Neuron (in vitro differentiated cells): ENCODE data around the gene CENPT.
A peak's percentile ranks its signal among the peaks of the same experiment; 100 is the strongest.

Experiments
- H2AFZ ChIP-seq: one replicate; pipeline ENCODE4 v1.6.1; 2013; ENCODE audit warnings: low read depth, mild to moderate bottlenecking, inconsistent platforms, low read length, moderate library complexity
- H3K27me3 ChIP-seq: one replicate; pipeline ENCODE4 v1.6.1; 2013; ENCODE audit warnings: low read length; ENCODE audit not compliant: insufficient read depth
- H3K36me3 ChIP-seq: one replicate; pipeline ENCODE4 v1.6.1; 2013; ENCODE audit warnings: low read length; ENCODE audit not compliant: insufficient read depth
- H3K4me1 ChIP-seq: one replicate; pipeline ENCODE4 v1.6.1; 2013; ENCODE audit warnings: low read length; ENCODE audit not compliant: insufficient read depth
- H3K4me3 ChIP-seq: 2 replicates; pipeline ENCODE4 v1.5.1; 2013; ENCODE audit warnings: mild to moderate bottlenecking, low read length, moderate library complexity
- H3K9me3 ChIP-seq: one replicate; pipeline ENCODE4 v1.6.1; 2013; ENCODE audit warnings: low read length

The CENPT gene

DNA sequence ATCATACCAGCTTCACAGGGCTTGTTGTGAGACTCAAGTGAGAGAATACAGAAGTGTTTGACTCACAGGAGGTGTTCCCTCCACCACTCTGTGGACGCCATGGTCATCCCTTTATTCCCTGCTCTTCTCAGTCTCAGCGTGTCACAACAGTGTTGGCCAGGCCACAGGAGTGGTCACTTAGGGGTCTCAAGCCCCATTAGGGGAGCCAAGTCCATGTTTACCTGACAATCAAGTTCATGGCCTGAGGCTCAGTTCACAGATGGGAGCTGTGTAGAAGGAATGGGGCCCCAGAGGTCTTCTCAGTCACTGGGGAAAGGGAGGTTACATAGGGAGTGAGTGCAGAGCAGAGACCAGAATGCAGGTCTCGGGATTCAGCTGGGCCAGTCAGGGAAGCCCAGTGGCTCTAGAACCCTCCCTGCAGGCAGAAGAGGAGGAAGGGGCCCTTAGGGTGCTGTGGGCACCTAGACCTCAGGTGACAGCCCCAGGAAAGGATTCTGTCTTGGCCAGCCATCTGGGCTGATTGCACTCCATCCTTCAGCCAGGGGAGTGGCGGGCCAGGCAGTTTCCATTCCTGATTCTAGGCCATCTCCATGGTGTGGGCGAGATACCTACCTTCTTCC lies 9.5 kb upstream of the CENPT start:
- H2AFZ ChIP-seq = no peak overlapping the region
- no peaks in the 10 kb centered on the region for H3K9me3 ChIP-seq
- H3K27me3 ChIP-seq = no peaks in the 10 kb centered on the region
- H3K4me1 ChIP-seq = no peaks in the 10 kb centered on the region
- peaks cover 20% of the 10 kb centered on the region for H3K36me3 ChIP-seq
- no peak overlapping the region for H3K4me3 ChIP-seq

DNA sequence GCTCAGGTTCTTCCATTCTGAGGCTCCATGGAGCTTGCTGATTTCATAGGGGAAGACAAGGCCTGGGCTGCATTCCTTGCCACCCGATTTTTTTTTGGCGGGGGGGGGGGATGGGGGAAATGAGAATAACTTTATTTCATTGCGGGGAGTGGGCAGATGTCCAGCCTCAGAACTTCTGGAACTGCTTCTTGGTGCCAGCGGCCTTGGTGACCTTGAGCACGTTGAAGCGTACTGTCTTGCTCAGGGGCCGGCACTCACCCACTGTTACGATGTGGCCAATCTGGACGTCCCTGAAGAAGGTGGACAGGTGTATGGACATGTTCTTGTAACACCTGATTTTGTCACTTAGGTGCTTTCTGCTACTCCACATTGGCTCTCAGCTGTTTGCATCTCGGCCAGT lies 8.3 kb upstream of the CENPT start:
- H3K9me3 ChIP-seq = no peaks in the 10 kb centered on the region
- H3K36me3 ChIP-seq = peaks cover 12% of the 10 kb centered on the region
- no peaks in the 10 kb centered on the region for H3K27me3 ChIP-seq

DNA sequence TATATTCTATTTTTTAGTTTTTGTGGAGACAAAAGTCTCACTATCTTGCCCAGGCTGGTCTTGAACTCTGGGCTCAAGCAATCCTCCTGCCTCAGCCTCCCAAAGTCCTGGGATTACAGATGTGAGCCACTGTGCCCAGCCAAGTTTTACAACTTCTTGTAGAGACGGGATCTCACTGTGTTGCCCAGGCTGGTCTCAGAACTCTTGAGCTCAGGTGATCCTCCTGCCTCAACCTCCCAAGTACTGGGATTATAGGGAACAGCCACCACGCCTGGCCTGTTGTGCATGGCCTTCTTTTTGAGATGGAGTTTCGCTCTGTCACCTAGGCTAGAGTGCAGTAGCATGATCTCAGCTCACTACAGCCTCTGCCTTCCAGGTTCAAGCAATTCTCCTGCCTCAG lies 6.2 kb upstream of the CENPT start:
- H3K4me3 ChIP-seq = no peak overlapping the region
- H3K9me3 ChIP-seq = no peaks in the 10 kb centered on the region
- no peaks in the 10 kb centered on the region for H3K27me3 ChIP-seq
- H2AFZ ChIP-seq = no peak overlapping the region
- no peaks in the 10 kb centered on the region for H3K4me1 ChIP-seq
- peaks cover 16% of the 10 kb centered on the region for H3K36me3 ChIP-seq

More for the DNA sequence above, 8.3 kb upstream of the CENPT start:
- no peaks in the 10 kb centered on the region for H3K4me1 ChIP-seq
- H3K4me3 ChIP-seq = no peak overlapping the region
- no peak overlapping the region for H2AFZ ChIP-seq

DNA sequence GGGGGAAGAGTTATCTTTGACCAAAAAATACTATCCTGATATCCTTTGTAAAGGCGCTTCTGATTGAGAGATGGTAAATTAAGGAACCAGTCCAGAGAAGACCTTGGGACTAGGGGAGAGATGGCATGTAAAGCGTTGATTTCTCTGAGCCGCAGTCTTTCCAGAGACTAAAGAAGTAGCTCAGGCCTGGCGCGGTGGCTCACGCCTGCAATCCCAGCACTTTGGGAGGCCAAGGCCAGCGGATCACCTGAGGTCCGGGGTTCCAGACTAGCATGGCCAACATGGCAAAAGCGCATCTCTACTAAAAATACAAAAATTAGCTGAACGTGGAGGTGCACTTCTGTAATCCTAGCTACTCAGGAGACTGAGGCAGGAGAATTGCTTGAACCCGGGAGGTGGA lies 625 bp upstream of the CENPT start:
- no peaks in the 10 kb centered on the region for H3K27me3 ChIP-seq
- H3K4me3 ChIP-seq = peak overlapping the region; percentile 96
- H3K9me3 ChIP-seq = no peaks in the 10 kb centered on the region
- H2AFZ ChIP-seq = no peak overlapping the region
- peaks cover 36% of the 10 kb centered on the region for H3K4me1 ChIP-seq
- H3K36me3 ChIP-seq = peaks cover 12% of the 10 kb centered on the region

DNA sequence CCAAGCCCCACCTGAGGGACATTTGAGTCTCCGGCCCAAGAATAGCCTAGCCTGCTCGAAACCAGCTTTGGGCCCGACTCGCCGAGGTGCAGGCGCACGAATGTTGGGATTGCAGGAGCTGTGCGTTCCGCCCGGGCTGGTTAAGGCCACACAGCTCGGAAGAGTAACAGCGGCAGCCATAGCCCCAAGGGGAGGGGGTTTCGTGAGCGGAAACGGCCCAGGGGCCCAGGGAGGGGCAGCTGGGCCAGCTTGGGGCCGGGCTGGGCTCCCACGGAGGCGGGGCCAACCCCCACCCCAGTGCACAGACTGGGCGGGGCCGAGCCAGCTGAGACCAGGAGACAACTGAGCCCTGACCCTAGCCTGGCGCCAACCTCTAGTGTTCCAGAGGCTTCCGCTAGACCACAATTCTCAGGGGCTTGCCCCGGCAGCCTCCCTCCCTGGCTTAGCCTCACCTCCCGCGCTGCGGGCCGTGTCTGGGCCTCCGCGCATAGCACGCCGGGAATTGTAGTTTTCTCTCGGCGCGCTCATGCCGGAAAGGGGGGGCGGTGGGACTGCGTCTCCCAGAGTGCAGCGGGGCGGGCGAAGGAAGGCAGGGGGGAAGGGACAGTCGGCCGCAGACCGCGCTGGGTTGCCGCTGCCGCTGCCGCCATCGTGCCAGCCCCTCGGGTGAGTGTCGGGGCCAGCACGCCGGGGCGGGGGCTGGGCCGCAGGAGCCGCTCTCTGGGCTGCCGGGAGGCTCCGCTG lies 1.0 kb downstream of the CENPT start, which contains the start of gene NUTF2:
TSS of gene NUTF2 (plus strand) at position 614 of the 744 bp plus-strand sequence. CDS start 18,198 bp downstream, outside the sequence.
- peak within 1 kb of the TSS; percentile 51 for H2AFZ ChIP-seq
- H3K27me3 ChIP-seq = no peaks in the 10 kb centered on the region
- H3K36me3 ChIP-seq = peaks cover 9% of the 10 kb centered on the region
- H3K4me1 ChIP-seq = peaks cover 37% of the 10 kb centered on the region
- H3K4me3 ChIP-seq = peak within 1 kb of the TSS; percentile 96
- H3K9me3 ChIP-seq = no peaks in the 10 kb centered on the region

DNA sequence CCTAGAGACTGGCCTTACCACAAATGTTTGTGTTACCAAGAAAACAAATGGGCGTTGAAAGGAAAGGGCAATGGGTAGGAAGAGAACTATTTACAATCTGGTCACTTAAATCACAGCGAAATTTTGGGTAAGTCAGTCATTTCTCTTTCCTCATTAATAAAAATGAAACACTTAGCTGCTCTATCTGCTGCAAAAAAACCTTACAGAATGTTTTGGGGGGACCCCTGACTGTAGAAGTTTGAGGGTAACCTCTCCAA lies 1.5 kb downstream of the CENPT start:
- H2AFZ ChIP-seq = peak overlapping the region; percentile 13
- peak overlapping the region; percentile 96 for H3K4me3 ChIP-seq
- peaks cover 37% of the 10 kb centered on the region for H3K4me1 ChIP-seq
- H3K36me3 ChIP-seq = peaks cover 9% of the 10 kb centered on the region
- H3K27me3 ChIP-seq = no peaks in the 10 kb centered on the region
- H3K9me3 ChIP-seq = no peaks in the 10 kb centered on the region

DNA sequence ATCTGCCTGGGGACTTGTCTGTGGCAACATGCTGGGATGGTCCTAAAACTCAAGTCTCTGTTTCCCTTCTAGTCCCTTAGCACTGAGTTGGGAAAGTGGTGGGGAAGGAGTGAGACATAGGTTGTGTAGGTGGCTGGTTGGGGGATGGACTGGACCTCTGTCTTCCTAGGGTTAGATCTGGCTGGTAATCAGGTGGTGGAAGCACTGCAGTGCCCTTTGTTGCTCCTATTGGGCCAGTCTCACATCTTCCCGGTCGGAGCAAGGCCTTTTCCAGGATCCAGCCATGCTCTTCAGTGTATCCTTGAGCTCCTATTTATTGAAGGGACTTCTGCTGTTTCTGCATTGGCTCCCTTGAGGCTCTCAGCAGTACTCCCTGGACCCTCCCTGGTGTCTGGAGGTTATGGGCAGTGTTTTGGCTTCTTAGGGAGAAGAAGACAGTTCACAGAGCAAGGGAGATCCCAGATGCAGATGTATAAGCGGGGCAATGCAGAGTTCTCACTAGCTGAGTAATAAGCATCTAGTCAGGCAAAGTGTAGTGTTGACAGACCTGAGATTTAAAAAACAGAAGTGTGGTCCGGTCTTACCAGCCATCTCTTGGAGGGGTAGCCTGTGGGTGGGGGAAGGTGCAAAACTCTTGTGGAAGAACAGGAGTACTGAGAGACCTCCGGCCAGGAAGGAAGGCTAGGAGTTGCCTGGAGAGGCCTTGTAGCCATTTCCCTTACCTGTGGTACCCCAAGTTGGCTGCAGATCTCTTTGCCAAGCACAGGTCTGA lies 2.0 kb downstream of the CENPT start:
- no peaks in the 10 kb centered on the region for H3K9me3 ChIP-seq
- no peaks in the 10 kb centered on the region for H3K27me3 ChIP-seq
- H3K4me1 ChIP-seq = peaks cover 37% of the 10 kb centered on the region
- no peak overlapping the region for H2AFZ ChIP-seq
- H3K36me3 ChIP-seq = peaks cover 7% of the 10 kb centered on the region
- H3K4me3 ChIP-seq = peak overlapping the region; percentile 96

DNA sequence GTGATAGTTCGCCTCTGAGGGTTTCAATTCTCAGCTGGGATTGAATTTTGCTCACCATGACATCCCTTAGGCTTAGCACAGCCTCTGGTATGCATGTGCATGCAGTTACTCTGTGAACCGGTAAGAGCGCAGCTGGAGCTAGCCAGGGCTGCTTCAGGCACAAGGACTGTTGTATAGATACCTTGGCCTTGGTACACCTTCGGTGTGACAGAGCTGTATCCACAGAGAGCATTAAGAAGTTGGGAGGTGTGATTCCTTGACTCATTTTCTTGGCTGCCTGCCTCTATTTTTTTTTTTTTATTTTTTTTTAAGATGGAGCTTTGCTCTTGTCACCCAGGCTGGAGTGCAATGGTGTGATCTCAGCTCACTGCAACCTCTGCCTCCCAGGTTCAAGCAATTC lies 3.0 kb downstream of the CENPT start:
- Histone ChIP-seq H3K27me3 (no peaks in the 10 kb centered on the region), H3K4me1 (peaks cover 37% of the 10 kb centered on the region), H3K9me3 (no peaks in the 10 kb centered on the region), H3K4me3 (no peak overlapping the region), H2AFZ (no peak overlapping the region), H3K36me3 (peaks cover 5% of the 10 kb centered on the region)

DNA sequence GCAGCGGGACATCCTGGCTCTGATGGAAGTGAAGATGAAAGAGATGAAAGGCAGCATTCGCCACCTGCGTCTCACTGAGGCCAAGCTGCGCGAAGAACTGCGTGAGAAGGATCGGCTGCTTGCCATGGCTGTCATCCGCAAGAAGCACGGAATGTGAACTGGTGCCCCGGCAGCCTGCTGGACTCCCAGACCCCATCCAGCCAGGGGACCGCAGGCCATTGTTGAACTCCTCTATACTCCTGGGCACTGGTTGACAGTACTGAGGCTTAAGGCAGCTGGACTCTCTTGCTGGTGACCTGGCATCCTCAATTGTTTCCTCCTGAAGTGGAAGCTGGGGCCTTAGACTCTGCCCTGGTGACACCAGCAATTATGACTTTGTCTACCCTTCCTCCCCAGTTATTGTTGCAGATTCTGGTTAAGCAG lies 4.1 kb downstream of the CENPT start:
- H3K4me3 ChIP-seq = peak overlapping the region; percentile 85
- peaks cover 37% of the 10 kb centered on the region for H3K4me1 ChIP-seq
- no peak overlapping the region for H2AFZ ChIP-seq
- no peaks in the 10 kb centered on the region for H3K27me3 ChIP-seq
- no peaks in the 10 kb centered on the region for H3K36me3 ChIP-seq
- H3K9me3 ChIP-seq = no peaks in the 10 kb centered on the region

DNA sequence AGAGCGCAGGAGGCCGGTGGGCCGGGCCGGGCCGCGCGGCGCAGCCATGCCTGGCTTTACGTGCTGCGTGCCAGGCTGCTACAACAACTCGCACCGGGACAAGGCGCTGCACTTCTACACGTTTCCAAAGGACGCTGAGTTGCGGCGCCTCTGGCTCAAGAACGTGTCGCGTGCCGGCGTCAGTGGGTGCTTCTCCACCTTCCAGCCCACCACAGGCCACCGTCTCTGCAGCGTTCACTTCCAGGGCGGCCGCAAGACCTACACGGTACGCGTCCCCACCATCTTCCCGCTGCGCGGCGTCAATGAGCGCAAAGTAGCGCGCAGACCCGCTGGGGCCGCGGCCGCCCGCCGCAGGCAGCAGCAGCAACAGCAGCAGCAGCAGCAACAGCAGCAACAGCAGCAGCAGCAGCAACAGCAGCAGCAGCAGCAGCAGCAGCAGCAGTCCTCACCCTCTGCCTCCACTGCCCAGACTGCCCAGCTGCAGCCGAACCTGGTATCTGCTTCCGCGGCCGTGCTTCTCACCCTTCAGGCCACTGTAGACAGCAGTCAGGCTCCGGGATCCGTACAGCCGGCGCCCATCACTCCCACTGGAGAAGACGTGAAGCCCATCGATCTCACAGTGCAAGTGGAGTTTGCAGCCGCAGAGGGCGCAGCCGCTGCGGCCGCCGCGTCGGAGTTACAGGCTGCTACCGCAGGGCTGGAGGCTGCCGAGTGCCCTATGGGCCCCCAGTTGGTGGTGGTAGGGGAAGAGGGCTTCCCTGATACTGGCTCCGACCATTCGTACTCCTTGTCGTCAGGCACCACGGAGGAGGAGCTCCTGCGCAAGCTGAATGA lies 4.8 kb downstream of the CENPT start:
- Histone ChIP-seq H3K27me3 (no peaks in the 10 kb centered on the region), H3K4me3 (peak overlapping the region; percentile 85), H3K4me1 (peaks cover 31% of the 10 kb centered on the region), H3K36me3 (no peaks in the 10 kb centered on the region), H2AFZ (peak overlapping the region; percentile 72), H3K9me3 (no peaks in the 10 kb centered on the region)

DNA sequence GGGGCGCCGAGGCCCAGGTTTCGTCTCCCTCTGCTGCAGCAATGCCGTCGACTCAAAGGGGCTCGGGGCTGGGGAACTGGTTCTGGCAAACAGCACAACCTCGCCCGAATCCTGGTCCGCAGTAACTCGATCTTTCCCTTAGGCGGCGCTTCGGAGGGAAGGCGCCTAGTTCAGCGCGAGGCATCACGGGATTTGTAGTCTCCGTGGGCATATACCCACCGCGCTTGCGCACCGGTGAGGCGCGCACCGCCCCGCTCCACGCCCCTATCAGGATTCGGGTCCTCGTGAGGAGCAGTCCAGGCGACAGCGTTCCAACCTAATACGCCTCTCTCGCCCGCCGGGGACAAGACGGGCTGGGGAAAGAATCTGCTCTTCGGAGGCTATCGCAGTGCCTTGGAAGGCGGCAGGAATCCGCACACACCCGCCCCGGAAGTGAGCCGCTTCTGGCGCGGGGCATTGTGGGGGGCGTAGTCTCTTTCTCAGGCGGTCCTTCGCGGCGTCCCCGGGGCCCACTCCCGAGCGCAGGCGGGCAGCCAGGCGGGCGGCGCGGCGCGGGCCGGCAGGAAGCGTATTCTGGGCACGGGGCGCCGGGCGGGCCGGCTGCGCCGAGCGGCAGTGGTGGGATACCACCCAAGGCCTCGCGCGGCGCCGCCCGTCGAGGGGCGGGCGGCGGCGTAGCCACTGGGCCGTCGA lies 5.5 kb downstream of the CENPT start, which contains the start of gene THAP11:
TSS of gene THAP11 (plus strand) at position 505 of the 693 bp plus-strand sequence. CDS start 235 bp downstream, outside the sequence.
- Histone ChIP-seq H3K36me3 (no peaks in the 10 kb centered on the region), H2AFZ (peak within 1 kb of the TSS; percentile 72), H3K4me1 (peaks cover 29% of the 10 kb centered on the region), H3K9me3 (no peaks in the 10 kb centered on the region), H3K4me3 (peak within 1 kb of the TSS; percentile 85), H3K27me3 (no peaks in the 10 kb centered on the region)

DNA sequence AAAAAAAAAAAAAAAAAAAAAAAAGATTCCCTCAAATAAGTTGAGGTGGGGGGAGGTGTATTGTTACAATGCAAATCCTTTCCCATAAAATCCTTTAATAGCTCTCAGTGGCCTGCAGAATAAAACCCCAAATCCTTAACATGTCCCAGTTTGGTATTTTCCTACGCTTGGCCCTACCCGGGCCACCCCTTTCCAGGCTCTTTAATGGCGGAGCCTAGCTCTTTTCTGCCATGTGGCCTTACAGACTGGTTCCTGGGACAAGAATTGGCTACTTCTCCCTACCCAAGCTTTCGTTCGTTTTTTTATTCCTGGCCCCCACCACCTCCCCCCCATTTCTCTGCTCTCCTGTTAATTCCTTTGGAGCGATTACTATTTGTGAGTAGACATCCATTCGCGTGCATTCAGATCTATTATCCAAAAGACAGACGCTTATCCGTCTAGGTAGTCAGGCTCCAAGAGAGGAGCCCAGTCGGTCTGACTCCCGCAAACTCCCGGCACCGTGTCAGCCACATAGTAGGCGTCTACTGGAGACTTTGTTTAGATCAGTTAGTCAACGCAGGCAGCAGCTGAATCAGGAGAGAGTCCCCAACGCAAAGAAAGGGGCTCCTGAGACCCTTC lies 6.2 kb downstream of the CENPT start:
- H3K36me3 ChIP-seq = no peaks in the 10 kb centered on the region
- H3K4me1 ChIP-seq = peaks cover 29% of the 10 kb centered on the region
- peak overlapping the region; percentile 56 for H2AFZ ChIP-seq
- peak overlapping the region; percentile 85 for H3K4me3 ChIP-seq
- H3K9me3 ChIP-seq = no peaks in the 10 kb centered on the region
- no peaks in the 10 kb centered on the region for H3K27me3 ChIP-seq
